HEK293 (cell line): ENCODE measurements around the gene MUC2.

Source experiments
- CTCF ChIA-PET: fragments of 350-600 bp; formaldehyde crosslinking; extraction: SDS; loops from one replicate; lab custom pipeline; 2021; ENCODE audit warnings: antibody characterized with exemption; lab: Yijun Ruan, JAX
- POLR2A ChIA-PET: fragments of 300-600 bp; formaldehyde crosslinking; extraction: SDS; loops from one replicate; lab custom pipeline; 2020; ENCODE audit warnings: antibody characterized with exemption, inconsistent platforms; lab: Yijun Ruan, JAX
- H3K27ac ChIP-seq: fragments of 200-500 bp; sonication (Bioruptor generic); 2 replicates; pipeline ENCODE4 v1.5.1; 2014; ENCODE audit warnings: low read depth, low read length, control low read depth, inconsistent platforms; ENCODE audit errors: extremely low read depth
- H3K36me3 ChIP-seq, 2 experiments: fragments of 200-500 bp in 1 of 2; sonication (Bioruptor generic) in 1 of 2; 1 replicate in 1 of 2; 2 replicates in 1 of 2; pipeline ENCODE4 v1.5.1; 2014 to 2017; ENCODE audit warnings: inconsistent platforms in 2 of 2, low read length in 2 of 2; ENCODE audit not compliant: control insufficient read depth in 2 of 2, insufficient read depth in 1 of 2
- H3K4me1 ChIP-seq: fragments of 200-500 bp; sonication (Bioruptor generic); 2 replicates; pipeline ENCODE4 v1.5.1; 2014; ENCODE audit warnings: mild to moderate bottlenecking, low read length, inconsistent platforms; ENCODE audit not compliant: control insufficient read depth, insufficient read depth
- H3K4me3 ChIP-seq: 2 replicates; pipeline ENCODE4 v1.5.1; 2011; ENCODE audit warnings: low read depth, mild to moderate bottlenecking, control low read depth, low read length, moderate library complexity
- H3K9me3 ChIP-seq: fragments of 200-500 bp; sonication (Bioruptor generic); 2 replicates; pipeline ENCODE4 v1.5.1; 2014; ENCODE audit warnings: low read depth, low read length, inconsistent platforms; ENCODE audit not compliant: control insufficient read depth, insufficient read depth
- BCL11A ChIP-seq: fragments of 450-650 bp; formaldehyde crosslinking; IDR thresholded peaks from 2 replicates; pipeline ENCODE4 v1.5.1; 2016; ENCODE audit warnings: low read depth, missing biosample characterization, missing genetic modification characterization
- PRDM2 ChIP-seq: fragments of 450-650 bp; formaldehyde crosslinking; IDR thresholded peaks from 2 replicates; pipeline ENCODE4 v1.5.1; 2016; ENCODE audit warnings: missing biosample characterization, missing genetic modification characterization, borderline replicate concordance
- SP2 ChIP-seq: fragments of 450-650 bp; formaldehyde crosslinking; IDR thresholded peaks from 2 replicates; pipeline ENCODE4 v1.5.1; 2016; ENCODE audit warnings: missing biosample characterization, missing genetic modification characterization
- WT1 ChIP-seq: fragments of 450-650 bp; formaldehyde crosslinking; IDR thresholded peaks from 2 replicates; pipeline ENCODE4 v1.5.1; 2016; ENCODE audit warnings: missing biosample characterization, missing genetic modification characterization
- ZBTB26 ChIP-seq: fragments of 450-650 bp; formaldehyde crosslinking; optimal IDR thresholded peaks from 2 replicates; pipeline ENCODE3; 2016; ENCODE audit warnings: missing biosample characterization, mild to moderate bottlenecking, missing genetic modification characterization
- ZBTB8A ChIP-seq: fragments of 450-650 bp; formaldehyde crosslinking; IDR thresholded peaks from 2 replicates; pipeline ENCODE4 v1.5.1; 2016; ENCODE audit warnings: missing biosample characterization, missing genetic modification characterization
- ZNF2 ChIP-seq: fragments of 450-650 bp; formaldehyde crosslinking; IDR thresholded peaks from 2 replicates; pipeline ENCODE4 v1.5.1; 2016; ENCODE audit warnings: missing biosample characterization, missing genetic modification characterization
- ZNF274 ChIP-seq, 2 experiments: fragments of 200-500 bp in 1 of 2; fragments of 450-650 bp in 1 of 2; sonication (Bioruptor generic) in 1 of 2; formaldehyde crosslinking in 1 of 2; IDR thresholded peaks; 2 replicates each; pipeline versions ENCODE4 v1.5.1 to v1.6.1; 2014 to 2016; ENCODE audit warnings: borderline replicate concordance in 1 of 2, inconsistent platforms in 1 of 2, low read length in 1 of 2, missing biosample characterization in 1 of 2, missing genetic modification characterization in 1 of 2
- ZNF366 ChIP-seq: fragments of 450-650 bp; formaldehyde crosslinking; conservative IDR thresholded peaks from 2 replicates; pipeline ENCODE4 v1.5.1; 2016; ENCODE audit warnings: missing biosample characterization, missing genetic modification characterization
- ZNF449 ChIP-seq: fragments of 450-650 bp; formaldehyde crosslinking; IDR thresholded peaks from 2 replicates; pipeline ENCODE4 v1.5.1; 2017; ENCODE audit warnings: missing biosample characterization, mild to moderate bottlenecking, missing genetic modification characterization, moderate library complexity
- ZNF488 ChIP-seq: fragments of 450-650 bp; formaldehyde crosslinking; IDR thresholded peaks from 2 replicates; pipeline ENCODE4 v1.5.1; 2016; ENCODE audit warnings: missing biosample characterization, missing genetic modification characterization
- ZNF514 ChIP-seq: fragments of 450-650 bp; formaldehyde crosslinking; IDR thresholded peaks from 2 replicates; pipeline ENCODE4 v1.5.1; 2016; ENCODE audit warnings: missing biosample characterization, missing genetic modification characterization
- ZNF518A ChIP-seq: fragments of 450-650 bp; formaldehyde crosslinking; conservative IDR thresholded peaks from 2 replicates; pipeline ENCODE4 v1.5.1; 2016; ENCODE audit warnings: low read depth, missing biosample characterization, missing genetic modification characterization
- ZNF626 ChIP-seq: fragments of 450-650 bp; sonication (Bioruptor Pico); formaldehyde crosslinking; IDR thresholded peaks from 2 replicates; pipeline ENCODE4 v1.5.1; 2018; ENCODE audit warnings: missing biosample characterization, missing genetic modification characterization, inconsistent platforms
- ZNF747 ChIP-seq: fragments of 450-650 bp; formaldehyde crosslinking; IDR thresholded peaks from 2 replicates; pipeline ENCODE4 v1.5.1; 2016; ENCODE audit warnings: missing biosample characterization, missing genetic modification characterization
- ZNF785 ChIP-seq: fragments of 450-650 bp; formaldehyde crosslinking; IDR thresholded peaks from 2 replicates; pipeline ENCODE4 v1.5.1; 2016; ENCODE audit warnings: missing biosample characterization, missing genetic modification characterization
- ZNF791 ChIP-seq: fragments of 450-650 bp; formaldehyde crosslinking; IDR thresholded peaks from 2 replicates; pipeline ENCODE4 v1.5.1; 2016; ENCODE audit warnings: missing biosample characterization, missing genetic modification characterization
- ZNF843 ChIP-seq: fragments of 450-650 bp; formaldehyde crosslinking; IDR thresholded peaks from 2 replicates; pipeline ENCODE4 v1.5.1; 2016; ENCODE audit warnings: missing biosample characterization, missing genetic modification characterization

Gene MUC2

GRCh38 chr11:1026163-1026450, 48.6 kb upstream of the MUC2 start:
- no peak for TF ChIP-seq ZBTB26 (tag by site-specific recombination)
- H3K36me3 ChIP-seq = no peaks in the 10 kb centered on the region
- POLR2A ChIA-PET = no interaction called here
- H3K4me1 ChIP-seq = no peaks in the 10 kb centered on the region
- CTCF ChIA-PET = interaction anchor here (0.6 kb wide), 1 partner anchor 20 kb away, joined by 3 read pairs; no protein-coding TSS in a partner anchor
- no peaks in the 10 kb centered on the region for H3K9me3 ChIP-seq
- H3K27ac ChIP-seq = no peak overlapping the region
- H3K4me3 ChIP-seq = no peak overlapping the region

- TF ChIP-seq ZNF366 (no peak), ZNF626 (tag by site-specific recombination) (no peak), ZNF2 (tag by site-specific recombination) (no peak), ZNF514 (tag by site-specific recombination) (no peak), ZNF449 (tag by site-specific recombination) (no peak), SP2 (tag by site-specific recombination) (no peak), ZNF518A (tag by site-specific recombination) (no peak), ZNF488 (no peak), ZNF274 (IDR thresholded peaks at IDR 0.05; ENCODE audit: low read length) (no peak), ZNF274 (tag by site-specific recombination; IDR thresholded peaks at IDR 0.05; ENCODE audit: borderline replicate concordance) (no peak), ZBTB8A (tag by site-specific recombination) (no peak), ZNF785 (no peak), WT1 (tag by site-specific recombination) (no peak), ZNF747 (tag by site-specific recombination) (no peak), ZNF791 (tag by site-specific recombination) (no peak), BCL11A (no peak), PRDM2 (tag by site-specific recombination) (no peak), ZNF843 (no peak)
- no peaks in the 10 kb centered on the region for H3K36me3 ChIP-seq
- H3K4me1 ChIP-seq = no peaks in the 10 kb centered on the region
- no peak overlapping the region for H3K4me3 ChIP-seq
- CTCF ChIA-PET = no interaction called here
- H3K27ac ChIP-seq = no peak overlapping the region
- POLR2A ChIA-PET = no interaction called here
- H3K9me3 ChIP-seq = no peaks in the 10 kb centered on the region
These were observed 47.8 kb upstream of the MUC2 start for GRCh38 chr11:1026641-1027482.
